22Rv1 (cell line): ENCODE results near the gene TFDP1.

ENCODE experiments used
- H3K27ac ChIP-seq: fragments of 450-650 bp; 2 replicates; pipeline ENCODE4 v1.5.1; 2017
- CTCF ChIP-seq: fragments of 450-650 bp; IDR thresholded peaks from 2 replicates; pipeline ENCODE4 v1.5.1; 2017; ENCODE audit warnings: mild to moderate bottlenecking
- ZFX ChIP-seq: fragments of 450-650 bp; IDR thresholded peaks from 2 replicates; pipeline ENCODE4 v1.6.1; 2017; ENCODE audit warnings: antibody characterized with exemption, borderline replicate concordance

TFDP1 gene

GRCh38 chr13:113636266-113636963, 51.9 kb downstream of the TFDP1 start:
- TF ChIP-seq ZFX (no peak), CTCF (no peak)
- no peak overlapping the region for H3K27ac ChIP-seq

GRCh38 chr13:113637262-113638160, 53.0 kb downstream of the TFDP1 start:
- TF ChIP-seq ZFX, result no peak
- TF ChIP-seq CTCF, result no peak
- no peak overlapping the region for H3K27ac ChIP-seq

GRCh38 chr13:113638173-113638746, 53.7 kb downstream of the TFDP1 start:
- H3K27ac ChIP-seq, result no peak overlapping the region
- TF ChIP-seq CTCF (no peak), ZFX (no peak)

- TF ChIP-seq ZFX (no peak), CTCF (no peak)
- H3K27ac ChIP-seq, result no peak overlapping the region
Measured at GRCh38 chr13:113638806-113639205, 54.3 kb downstream of the TFDP1 start.

- TF ChIP-seq ZFX, result no peak
- TF ChIP-seq CTCF, result no peak
- no peak overlapping the region for H3K27ac ChIP-seq
Measured at GRCh38 chr13:113639616-113640262, 55.2 kb downstream of the TFDP1 start.

- no peak for TF ChIP-seq CTCF
- H3K27ac ChIP-seq, result no peak overlapping the region
Measured at GRCh38 chr13:113641426-113641825, 56.9 kb downstream of the TFDP1 start.
